G401 (cell line): ENCODE results near the gene TMEM132D. TPM values are rescaled to one million over a fixed set of nuclear protein-coding genes. Genes with fewer than 3 reads are reported as not detected.
"Not testable (repeated sequence)": the region's sequence is repeated elsewhere in the genome, so short reads cannot be mapped to it uniquely, and the experiment has no call there.

Source experiments
- DNase-seq: peaks from one replicate; pipeline ENCODE4 v3.0.0-alpha.2; 2015; ENCODE audit warnings: low spot score
- in situ Hi-C: cut with HindIII; loops from 2 replicates; pipeline ENCODE4 v1.10.0; 2016; ENCODE audit warnings: low sequenced_read_pairs, mixed read lengths
- total RNA-seq: library from RNA; depleted of rRNA; stranded (reverse); fragments of >200 nt; shearing (Covaris generic); gene quantifications from 2 replicates; pipeline ENCODE4 v1.2.3, GENCODE V29; 2014

The TMEM132D gene
- total RNA-seq, 1 experiment from 2014 or later, result not detected

DNA sequence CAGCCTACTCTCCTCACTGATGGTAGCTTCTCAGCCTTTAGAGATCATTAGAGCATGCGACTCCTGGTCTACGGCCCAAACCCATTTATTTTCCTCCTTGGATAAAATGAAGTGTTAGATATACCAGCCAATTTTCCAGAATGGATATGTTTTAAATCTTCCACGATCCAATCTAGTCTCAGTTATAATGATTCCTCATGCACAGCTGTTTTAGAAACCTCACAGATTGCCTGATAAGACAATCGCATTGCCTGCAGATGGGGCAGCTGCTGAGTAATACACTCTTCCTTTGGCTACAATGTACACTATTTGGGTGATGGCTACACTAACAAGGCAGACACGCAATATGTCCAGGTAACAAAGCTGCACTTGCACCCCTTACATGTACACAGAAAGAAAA lies 823.4 kb downstream of the TMEM132D start:
- in situ Hi-C loops, result no loop called here
- DNase-seq, result no peak

DNA sequence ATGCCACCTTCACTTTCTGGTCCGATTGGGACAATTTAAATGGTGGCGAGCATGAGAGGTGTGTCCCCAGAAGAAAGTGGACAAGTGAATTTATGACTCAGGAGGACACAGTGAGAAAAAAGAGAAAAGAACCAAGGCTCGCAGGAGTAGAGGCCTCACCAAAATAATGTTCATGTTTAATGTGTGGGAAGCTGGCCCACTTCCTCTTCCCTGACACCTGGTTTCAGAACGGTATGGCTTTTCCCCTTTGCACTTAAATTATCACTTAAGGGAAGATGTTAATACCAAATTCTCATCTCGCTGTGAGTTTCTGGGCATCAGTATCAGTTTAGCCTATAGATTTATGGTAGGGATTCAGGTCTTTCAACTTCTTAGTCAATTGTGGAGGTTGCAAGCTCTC lies 824.1 kb downstream of the TMEM132D start:
- in situ Hi-C loops, result no loop called here
- DNase-seq, result no peak

DNA sequence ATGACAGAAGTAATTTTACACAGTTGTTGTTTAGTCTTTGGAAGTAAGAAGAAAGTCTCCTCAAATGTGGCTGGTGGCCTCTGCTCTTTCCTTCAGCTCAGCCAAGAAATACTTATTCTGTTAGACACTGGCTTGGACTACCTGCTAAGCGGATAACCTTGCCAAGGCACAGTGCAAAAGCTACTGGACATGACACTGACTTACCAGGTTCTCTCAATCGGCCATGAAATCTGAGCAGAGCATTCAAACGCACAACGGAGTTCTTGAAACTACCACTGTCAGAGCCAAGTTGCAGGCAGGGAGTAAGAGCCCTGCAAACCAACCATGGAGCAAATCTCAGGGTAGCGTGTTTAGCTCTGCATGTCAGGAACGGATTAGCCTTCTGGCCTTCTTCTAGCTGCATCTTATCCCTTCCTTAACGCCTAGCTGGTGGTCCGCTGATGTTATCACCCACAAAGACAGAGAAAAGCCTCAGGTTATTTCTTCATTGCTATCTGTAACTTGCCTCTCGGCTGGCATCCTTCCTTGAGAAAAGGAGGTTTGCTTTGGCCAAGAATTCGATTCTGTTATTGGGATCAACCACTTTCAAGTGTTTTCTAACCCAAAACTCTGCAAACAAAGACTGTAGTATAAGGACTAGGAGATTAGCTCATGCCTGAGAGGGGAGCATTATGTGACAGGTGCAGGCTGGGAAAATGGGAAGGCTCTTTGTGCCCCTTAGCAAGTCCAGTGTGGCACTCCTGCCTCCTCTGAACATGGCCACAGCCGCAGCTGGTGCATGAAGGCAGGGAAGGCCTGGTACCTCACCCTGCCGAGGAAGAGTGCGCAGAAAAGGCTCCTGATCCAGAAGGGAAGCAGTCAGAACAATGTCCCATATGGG lies 827.1 kb downstream of the TMEM132D start:
- DNase-seq, result no peak
- in situ Hi-C loops, result no loop called here

- in situ Hi-C loops, result no loop called here
- DNase-seq, result no peak
These were observed 828.2 kb downstream of the TMEM132D start for GRCh38 chr12:129075460-129076208.

DNA sequence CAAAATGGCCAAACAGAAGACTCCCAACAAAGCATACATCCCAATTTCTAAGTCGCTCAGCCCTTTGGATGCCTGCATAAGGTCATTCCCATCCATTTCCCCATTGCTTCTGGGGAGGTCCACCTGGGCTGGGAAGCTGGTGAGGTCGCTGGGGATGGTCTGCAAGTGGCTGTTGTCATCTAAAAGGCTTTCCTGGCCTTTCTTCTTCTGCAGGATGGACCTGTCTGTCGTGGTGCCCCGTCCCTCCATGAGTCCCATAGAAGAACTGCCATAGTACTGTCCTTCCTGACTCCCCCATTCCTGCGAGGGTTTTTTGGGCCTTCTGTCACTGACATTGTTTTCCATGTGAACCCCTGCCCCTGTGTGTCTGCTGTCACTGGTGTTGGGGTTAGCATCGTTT lies 829.4 kb downstream of the TMEM132D start:
- in situ Hi-C loops, result no loop called here
- no peak for DNase-seq

GRCh38 chr12:129073157-129073915 lies 830.5 kb downstream of the TMEM132D start:
- no peak for DNase-seq
- in situ Hi-C loops, result no loop called here

DNA sequence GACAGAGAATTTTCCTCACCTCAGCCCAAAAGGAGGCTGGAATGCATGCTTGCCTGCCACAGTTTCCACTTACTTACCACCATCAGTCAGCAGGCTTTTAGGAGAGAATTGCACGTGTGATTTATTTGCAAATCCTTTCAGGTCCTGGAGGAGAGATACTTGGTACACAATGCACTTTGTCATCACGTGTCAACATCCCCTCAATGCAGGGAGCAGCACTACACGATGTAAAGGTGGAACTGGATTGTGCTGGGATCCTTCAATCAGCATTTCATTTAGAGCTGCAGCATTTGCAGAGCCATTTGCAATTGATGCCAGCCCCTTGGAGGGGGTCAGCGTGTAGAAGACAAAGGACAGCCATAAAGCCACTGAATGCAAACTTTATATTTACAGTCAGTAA lies 832.5 kb downstream of the TMEM132D start:
- DNase-seq, result no peak
- in situ Hi-C loops, result no loop called here

DNA sequence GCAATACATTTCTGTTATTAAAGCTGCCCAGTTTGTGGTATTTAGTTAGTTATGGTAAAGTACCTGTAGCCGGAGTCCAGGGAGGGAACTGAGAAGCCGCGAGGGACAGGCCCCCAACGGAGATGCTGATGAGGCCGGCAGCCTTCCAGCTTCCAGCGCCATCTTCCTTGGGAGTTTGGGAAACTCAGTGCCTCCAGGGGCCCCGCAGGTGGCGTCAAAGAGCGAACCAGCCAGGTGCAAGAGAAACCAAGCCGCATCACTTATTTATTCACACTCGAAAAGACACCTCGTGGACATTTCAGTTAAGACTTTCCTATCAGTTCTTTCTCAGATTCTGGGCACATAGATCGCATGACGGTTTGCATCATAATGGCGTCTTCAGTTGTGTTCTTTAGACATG lies 833.9 kb downstream of the TMEM132D start:
- DNase-seq, result no peak
- in situ Hi-C loops, result no loop called here

- in situ Hi-C loops, result no loop called here
- DNase-seq, result no peak
These were observed 835.1 kb downstream of the TMEM132D start for GRCh38 chr12:129068684-129069083.

DNA sequence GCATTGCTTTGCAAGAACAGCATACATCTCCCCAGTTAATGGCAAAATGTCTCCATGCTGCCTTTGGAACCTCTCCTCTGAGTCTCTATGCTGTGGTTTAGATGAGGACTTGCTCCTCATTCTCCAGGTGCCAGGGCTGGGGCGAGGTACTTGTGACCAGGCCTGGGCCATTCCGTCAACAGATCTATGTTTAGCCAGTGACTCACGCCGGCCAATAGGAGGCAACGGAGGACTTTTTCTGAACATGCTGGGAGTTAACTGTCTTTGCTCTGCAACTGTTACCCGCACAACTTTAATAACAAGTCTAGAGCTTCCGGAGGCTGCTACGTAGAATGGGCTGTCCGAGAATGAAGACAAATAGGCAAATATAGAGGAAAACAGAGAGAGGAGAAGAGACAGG lies 836.3 kb downstream of the TMEM132D start:
- DNase-seq, result no peak
- in situ Hi-C loops, result no loop called here

DNA sequence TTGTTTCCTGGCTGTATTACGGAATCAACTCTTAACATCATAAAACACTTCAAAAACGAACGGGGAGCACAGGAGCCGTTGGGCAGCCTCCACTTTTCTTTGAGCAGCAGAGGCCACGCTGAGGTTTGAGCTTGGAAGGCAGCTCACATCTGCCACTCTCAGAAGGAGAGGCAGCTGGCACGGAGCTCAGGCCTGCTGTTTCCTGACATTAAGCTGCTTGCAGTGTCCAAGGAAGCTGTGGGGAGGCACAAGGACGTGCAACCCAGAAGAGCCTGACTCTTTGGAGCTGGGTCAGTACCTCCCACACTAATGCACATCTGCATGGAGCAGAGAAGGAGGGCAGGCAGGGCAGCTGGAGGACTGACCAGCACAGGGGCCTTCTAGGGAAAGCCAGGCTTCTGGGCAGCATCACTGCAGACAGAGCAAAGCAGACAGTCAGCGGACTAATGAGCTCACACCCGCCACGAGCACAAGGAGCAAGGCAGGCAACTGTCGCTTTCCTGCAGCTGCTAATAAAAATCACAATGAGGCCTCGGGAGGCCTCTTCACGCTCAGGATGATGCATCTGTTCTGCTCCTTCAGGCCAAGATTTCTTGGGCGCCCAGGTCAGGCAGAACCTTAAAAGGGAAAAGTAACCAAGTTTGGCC lies 839.5 kb downstream of the TMEM132D start:
- DNase-seq, result no peak
- in situ Hi-C loops, result no loop called here

DNA sequence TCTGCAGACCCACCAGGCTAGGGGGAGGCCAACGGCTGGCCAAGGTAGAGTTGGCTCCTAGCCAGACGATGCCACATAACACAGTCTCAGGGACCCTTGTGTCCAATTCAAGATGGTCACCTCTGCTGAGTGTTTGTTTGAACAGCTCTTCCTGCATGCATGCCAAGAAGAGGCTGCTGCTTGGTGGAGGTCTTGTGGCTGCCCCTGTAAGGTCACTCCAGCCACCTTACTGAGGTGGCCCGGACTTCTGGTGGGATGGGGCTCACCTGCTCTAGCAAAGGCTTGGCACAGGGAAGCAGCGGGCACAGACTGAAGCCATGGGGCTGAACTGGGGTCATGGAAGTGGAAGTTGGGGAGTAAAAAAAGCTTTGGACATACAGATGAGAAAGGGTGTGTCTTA lies 840.2 kb downstream of the TMEM132D start:
- in situ Hi-C loops, result no loop called here
- no peak for DNase-seq

GRCh38 chr12:129053232-129053631 lies 850.6 kb downstream of the TMEM132D start:
- DNase-seq, result no peak
- in situ Hi-C loops, result no loop called here

DNA sequence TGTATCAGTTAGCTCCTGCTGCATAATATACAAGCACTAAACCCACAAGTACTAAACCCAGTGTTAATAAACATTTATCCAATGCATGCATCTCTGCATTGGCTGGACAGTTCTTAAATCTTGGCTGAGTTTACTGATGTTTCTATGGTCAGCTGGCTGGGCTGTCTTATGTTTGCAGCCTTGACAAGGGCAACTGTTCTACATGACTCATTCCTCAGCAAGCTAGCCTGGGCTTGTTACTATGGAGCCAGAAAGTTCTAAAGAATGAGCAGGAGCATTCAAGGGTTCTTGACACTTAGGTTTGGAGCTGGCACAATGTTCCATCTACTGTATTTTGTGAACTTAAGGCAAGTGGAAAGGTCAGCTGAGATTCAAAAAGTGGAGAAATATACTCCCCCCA lies 851.5 kb downstream of the TMEM132D start:
- in situ Hi-C loops, result no loop called here
- no peak for DNase-seq

- in situ Hi-C loops, result no loop called here
- DNase-seq, result no peak
These were observed 853.9 kb downstream of the TMEM132D start for GRCh38 chr12:129049917-129050316.

- in situ Hi-C loops, DNase-seq: not testable (repeated sequence)
These were observed 860.5 kb downstream of the TMEM132D start for GRCh38 chr12:129043334-129043733.

GRCh38 chr12:129036135-129036534 lies 867.7 kb downstream of the TMEM132D start:
- in situ Hi-C loops, result no loop called here
- no peak for DNase-seq

- in situ Hi-C loops, result no loop called here
- DNase-seq, result no peak
These were observed 869.1 kb downstream of the TMEM132D start for GRCh38 chr12:129034558-129035289.

DNA sequence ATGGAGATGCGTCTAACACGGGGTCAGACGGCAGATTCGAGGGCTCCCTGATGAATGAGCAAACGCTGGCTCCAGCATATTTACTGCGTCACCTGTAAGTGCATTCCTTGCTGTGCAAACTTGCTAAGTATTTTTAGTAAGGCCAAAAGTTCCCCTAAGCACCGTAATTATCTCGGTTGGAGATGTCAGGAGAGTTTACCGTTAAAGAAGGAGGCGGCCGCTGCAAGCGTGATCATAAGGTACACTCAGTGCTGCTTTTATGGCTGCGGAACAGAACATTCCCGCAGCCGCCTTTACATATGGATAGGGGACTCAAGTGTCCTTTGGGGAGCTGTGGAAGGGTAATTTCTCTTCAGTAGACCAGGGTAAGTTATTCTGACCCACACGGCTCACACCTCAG lies 875.0 kb downstream of the TMEM132D start:
- in situ Hi-C loops, result no loop called here
- no peak for DNase-seq
